OCI-LY1 (cell line): ENCODE results near the gene ZNF570.

Source experiments
- H2AFZ ChIP-seq: fragments of 200-600 bp; sonication (generic), shearing (Covaris generic); 2 replicates; pipeline ENCODE4 v1.6.0; 2014; ENCODE audit warnings: antibody characterized with exemption, mild to moderate bottlenecking, low read length
- H3F3A ChIP-seq: fragments of 200-600 bp; sonication (generic), shearing (Covaris generic); 2 replicates; pipeline ENCODE4 v1.6.0; 2014; ENCODE audit warnings: mild to moderate bottlenecking, antibody characterized with exemption, low read length, moderate library complexity; ENCODE audit not compliant: insufficient read depth
- H3K27ac ChIP-seq: fragments of 200-600 bp; sonication (generic); 2 replicates; pipeline ENCODE4 v1.5.1; 2014; ENCODE audit warnings: low read length, mixed run types, mild to moderate bottlenecking, low read depth; ENCODE audit not compliant: poor library complexity, severe bottlenecking
- H3K27me3 ChIP-seq: fragments of 200-600 bp; sonication (generic); 2 replicates; pipeline ENCODE4 v1.6.0; 2014; ENCODE audit warnings: antibody characterized with exemption, mild to moderate bottlenecking, low read length, moderate library complexity; ENCODE audit not compliant: insufficient read depth
- H3K36me3 ChIP-seq: fragments of 200-600 bp; sonication (generic); 2 replicates; pipeline ENCODE4 v1.6.1; 2014; ENCODE audit warnings: mild to moderate bottlenecking, antibody characterized with exemption, low read length, moderate library complexity, mixed read lengths; ENCODE audit not compliant: insufficient read depth
- H3K4me1 ChIP-seq: fragments of 200-600 bp; sonication (generic); 2 replicates; pipeline ENCODE4 v1.5.1; 2014; ENCODE audit warnings: mild to moderate bottlenecking, low read length, moderate library complexity; ENCODE audit not compliant: insufficient read depth, severe bottlenecking
- H3K4me2 ChIP-seq: fragments of 200-600 bp; sonication (generic), shearing (Covaris generic); 2 replicates; pipeline ENCODE4 v1.6.1; 2014; ENCODE audit warnings: low read length
- H3K4me3 ChIP-seq: fragments of 200-600 bp; sonication (generic); 2 replicates; pipeline ENCODE4 v1.5.1; 2014; ENCODE audit warnings: low read length, low read depth, mild to moderate bottlenecking, mixed read lengths; ENCODE audit not compliant: poor library complexity, severe bottlenecking
- H3K79me2 ChIP-seq: fragments of 200-600 bp; shearing (Covaris generic); 2 replicates; pipeline ENCODE4 v1.6.1; 2016; ENCODE audit warnings: mixed run types, low read length, mixed read lengths; ENCODE audit not compliant: insufficient read depth
- H3K9ac ChIP-seq: fragments of 200-600 bp; sonication (generic), shearing (Covaris generic); 2 replicates; pipeline ENCODE4 v1.6.1; 2014; ENCODE audit warnings: mild to moderate bottlenecking, low read length, mixed read lengths
- H3K9me2 ChIP-seq: fragments of 200-600 bp; sonication (generic), shearing (Covaris generic); 2 replicates; pipeline ENCODE4 v1.6.1; 2014; ENCODE audit warnings: low read depth, mild to moderate bottlenecking, low read length, mixed read lengths
- H3K9me3 ChIP-seq: fragments of 200-600 bp; shearing (Covaris generic); 2 replicates; pipeline ENCODE4 v1.6.1; 2014; ENCODE audit warnings: low read length, mixed read lengths
- H4K20me1 ChIP-seq: fragments of 200-600 bp; sonication (generic), shearing (Covaris generic); 2 replicates; pipeline ENCODE4 v1.6.0; 2016; ENCODE audit warnings: mild to moderate bottlenecking, low read length; ENCODE audit not compliant: insufficient read depth
- CTCF ChIP-seq: fragments of 200-600 bp; sonication (generic), shearing (Covaris generic); IDR thresholded peaks from 2 replicates; pipeline ENCODE4 v1.5.1; 2017; ENCODE audit warnings: mild to moderate bottlenecking, antibody characterized with exemption, low read length, moderate library complexity, mixed read lengths
- EZH2 ChIP-seq: fragments of 200-600 bp; sonication (generic), shearing (Covaris generic); IDR thresholded peaks from 2 replicates; pipeline ENCODE4 v1.8.0; 2017; ENCODE audit warnings: borderline replicate concordance, mixed run types, mild to moderate bottlenecking, antibody characterized with exemption, low read length, moderate library complexity, mixed read lengths

ZNF570 gene

DNA sequence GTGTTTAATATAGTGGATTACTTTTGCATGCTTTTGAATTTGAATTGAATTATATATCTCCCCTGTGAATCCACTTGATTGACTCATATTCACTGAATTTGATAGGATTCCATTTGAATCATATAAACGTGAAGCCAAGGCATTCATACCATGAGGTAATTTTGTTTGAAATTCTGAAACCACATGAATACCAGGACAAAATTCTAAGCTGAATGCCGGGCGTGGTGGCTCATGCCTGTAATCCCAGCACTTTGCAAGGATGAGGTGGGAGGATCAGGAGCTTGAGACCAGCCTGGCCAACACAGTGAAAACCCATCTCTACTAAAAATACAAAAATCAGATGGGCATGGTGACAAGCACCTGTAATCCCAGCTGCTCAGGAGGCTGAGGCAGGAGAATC, 42.0 kb downstream of the ZNF570 start:
- H3F3A ChIP-seq, result no peaks in the 10 kb centered on the region
- H3K4me2 ChIP-seq, result no peak overlapping the region
- H3K9me2 ChIP-seq, result no peaks in the 10 kb centered on the region
- no peak overlapping the region for H3K4me3 ChIP-seq
- no peak overlapping the region for H3K27ac ChIP-seq
- TF ChIP-seq EZH2 (no peak), CTCF (no peak)
- no peaks in the 10 kb centered on the region for H4K20me1 ChIP-seq
- H2AFZ ChIP-seq, result no peak overlapping the region
- H3K4me1 ChIP-seq, result peaks cover 8% of the 10 kb centered on the region
- H3K9ac ChIP-seq, result no peak overlapping the region
- H3K36me3 ChIP-seq, result peaks cover 61% of the 10 kb centered on the region
- no peaks in the 10 kb centered on the region for H3K79me2 ChIP-seq
- H3K9me3 ChIP-seq, result peaks cover 8% of the 10 kb centered on the region
- H3K27me3 ChIP-seq, result no peaks in the 10 kb centered on the region

- Histone ChIP-seq H3K4me1 (peaks cover 8% of the 10 kb centered on the region), H4K20me1 (no peaks in the 10 kb centered on the region), H3K79me2 (no peaks in the 10 kb centered on the region), H3F3A (no peaks in the 10 kb centered on the region), H3K36me3 (peaks cover 61% of the 10 kb centered on the region), H2AFZ (no peak overlapping the region), H3K27ac (no peak overlapping the region), H3K9ac (no peak overlapping the region), H3K4me2 (no peak overlapping the region), H3K9me2 (no peaks in the 10 kb centered on the region), H3K9me3 (peaks cover 8% of the 10 kb centered on the region), H3K4me3 (no peak overlapping the region), H3K27me3 (no peaks in the 10 kb centered on the region)
- TF ChIP-seq CTCF (no peak), EZH2 (no peak)
Observed at GRCh38 chr19:37511821-37512220, 42.7 kb downstream of the ZNF570 start.

- Histone ChIP-seq H4K20me1 (no peaks in the 10 kb centered on the region), H3K4me2 (no peak overlapping the region), H2AFZ (no peak overlapping the region), H3K9me2 (no peaks in the 10 kb centered on the region), H3K36me3 (peaks cover 56% of the 10 kb centered on the region), H3K4me3 (no peak overlapping the region), H3K9me3 (peaks cover 8% of the 10 kb centered on the region), H3K9ac (no peak overlapping the region), H3K79me2 (no peaks in the 10 kb centered on the region), H3K4me1 (no peaks in the 10 kb centered on the region), H3F3A (no peaks in the 10 kb centered on the region), H3K27me3 (no peaks in the 10 kb centered on the region), H3K27ac (no peak overlapping the region)
- TF ChIP-seq CTCF, result no peak
- no peak for TF ChIP-seq EZH2
Observed at GRCh38 chr19:37513397-37513796, 44.2 kb downstream of the ZNF570 start.
